GM12891 (cell line): ENCODE data around the gene FMNL3.

Experiments used
- PAX5 ChIP-seq: IDR thresholded peaks from 2 replicates; pipeline ENCODE4 v1.6.1; 2011; ENCODE audit warnings: low read length, moderate library complexity, mild to moderate bottlenecking; ENCODE audit not compliant: insufficient read depth, severe bottlenecking
- POLR2A ChIP-seq: IDR thresholded peaks from 2 replicates; pipeline ENCODE4 v1.6.1; 2011; ENCODE audit warnings: low read depth, low read length, control low read depth
- POLR2AphosphoS5 ChIP-seq: IDR thresholded peaks from 2 replicates; pipeline ENCODE4 v1.6.1; 2011; ENCODE audit warnings: low read depth, low read length, control low read depth
- POU2F2 ChIP-seq: IDR thresholded peaks from 2 replicates; pipeline ENCODE4 v1.6.1; 2011; ENCODE audit warnings: low read depth, mild to moderate bottlenecking, control low read depth, low read length, moderate library complexity
- SPI1 ChIP-seq: IDR thresholded peaks from 2 replicates; pipeline ENCODE4 v1.6.1; 2011; ENCODE audit warnings: low read depth, low read length, control low read depth
- TAF1 ChIP-seq: IDR thresholded peaks from 2 replicates; pipeline ENCODE4 v1.6.1; 2011; ENCODE audit warnings: low read depth, low read length, control low read depth

DNA sequence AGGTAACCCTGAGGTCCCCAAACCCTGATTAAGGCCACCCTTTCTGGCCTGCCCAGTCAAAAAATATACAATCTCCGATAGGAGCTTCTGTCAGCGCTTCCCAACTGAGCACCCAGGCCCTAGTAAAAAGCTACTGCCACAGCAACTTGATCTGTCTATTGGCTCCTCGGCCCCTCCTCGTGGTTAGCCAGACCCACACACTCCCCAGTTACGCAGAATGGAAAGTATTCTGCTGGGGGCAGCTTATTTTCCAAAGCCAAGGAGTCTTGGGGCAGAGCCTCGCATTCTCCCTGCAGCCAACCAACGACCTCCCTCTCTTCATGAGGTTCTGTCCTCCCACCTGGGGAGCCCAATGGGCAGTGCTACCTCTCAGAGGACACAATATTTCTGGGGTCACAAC, 32.1 kb downstream of the FMNL3 start:
- TF ChIP-seq TAF1 (no peak), POLR2AphosphoS5 (no peak), POLR2A (no peak), SPI1 (no peak), POU2F2 (no peak), PAX5 (no peak)
